MCF 10A (cell line): ENCODE results near the gene KRT86. TPM values are rescaled to one million over a fixed set of nuclear protein-coding genes. Genes with fewer than 3 reads are reported as not detected.

Experiments
- BruUV-seq: library from RNA; stranded (reverse); fragments of 400-500 nt; replicated peaks from 2 replicates; lab custom pipeline; 2021; lab: Mats Ljungman, UMichigan
- CTCF ChIA-PET: fragments of 300-600 bp; sonication (Branson Sonifier 250); formaldehyde crosslinking; extraction: SDS; loops from one replicate; lab custom pipeline; 2021; ENCODE audit warnings: antibody characterized with exemption, inconsistent platforms; lab: Yijun Ruan, JAX
- POLR2A ChIA-PET: fragments of 300-600, 350-650 bp; sonication (Branson Sonifier 250); formaldehyde crosslinking; extraction: SDS; loops from one replicate; lab custom pipeline; 2020; ENCODE audit warnings: antibody characterized with exemption, inconsistent platforms; lab: Yijun Ruan, JAX
- DNase-seq: peaks from one replicate; pipeline ENCODE4 v3.0.0-alpha.2; 2018; ENCODE audit not compliant: unreplicated experiment
- H3K27ac Mint-ChIP-seq: one replicate; pipeline ENCODE4 v1.8.0; 2022; ENCODE audit warnings: mild to moderate bottlenecking, low read depth, mixed read lengths; ENCODE audit not compliant: unreplicated experiment
- H3K27me3 Mint-ChIP-seq: one replicate; pipeline ENCODE4 v1.8.0; 2022; ENCODE audit warnings: mixed read lengths; ENCODE audit not compliant: insufficient read depth, unreplicated experiment
- H3K36me3 Mint-ChIP-seq: one replicate; pipeline ENCODE4 v1.8.0; 2022; ENCODE audit warnings: mild to moderate bottlenecking, moderate library complexity, mixed read lengths; ENCODE audit not compliant: insufficient read depth, unreplicated experiment
- H3K4me1 Mint-ChIP-seq: one replicate; pipeline ENCODE4 v1.8.0; 2022; ENCODE audit warnings: mixed read lengths; ENCODE audit not compliant: insufficient read depth, unreplicated experiment
- H3K4me3 Mint-ChIP-seq: one replicate; pipeline ENCODE4 v1.8.0; 2022; ENCODE audit warnings: mild to moderate bottlenecking, moderate library complexity, mixed read lengths; ENCODE audit not compliant: unreplicated experiment
- H3K9me3 Mint-ChIP-seq: one replicate; pipeline ENCODE4 v1.8.0; 2022; ENCODE audit warnings: mixed read lengths; ENCODE audit not compliant: unreplicated experiment
- intact Hi-C: fragments of 100-400 bp; cut with micrococcal nuclease; formaldehyde crosslinking; loops from 2 replicates; pipeline ENCODE4 v1.14.1; 2022
- total RNA-seq: library from RNA; stranded (reverse); gene quantifications from 2 replicates; pipeline ENCODE4 v1.2.3, GENCODE V29; 2022
- TF ChIP-seq, protein P1 (sequence below): fragments of 200-600 bp; IDR thresholded peaks from one replicate; pipeline ENCODE4 v1.8.0; 2022; ENCODE audit warnings: antibody characterized with exemption, mild to moderate bottlenecking; ENCODE audit not compliant: unreplicated experiment

The KRT86 gene
- total RNA-seq, 1 experiment from 2014 or later = 37.8 TPM

DNA sequence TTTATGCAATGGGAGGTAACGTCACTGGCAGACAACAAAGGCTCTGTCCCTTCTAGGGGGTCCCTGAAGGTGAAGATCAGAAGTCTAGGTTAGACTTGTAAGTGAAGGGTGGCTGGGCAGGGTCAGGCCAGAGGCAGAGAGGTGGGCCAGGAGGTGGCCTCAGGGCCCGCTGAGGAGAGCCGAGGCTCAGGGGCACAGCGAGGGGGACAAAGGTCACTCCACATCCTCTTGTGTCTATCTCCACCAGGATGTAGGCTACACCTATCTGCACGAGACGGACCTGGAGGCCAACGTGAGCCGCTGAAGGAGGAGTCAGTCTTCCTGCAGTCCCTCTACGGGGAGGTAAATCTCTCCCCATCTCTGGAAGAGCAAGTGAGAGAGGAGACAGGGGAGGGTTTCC, 72.6 kb downstream of the KRT86 start:
- intact Hi-C loops = no loop called here
- peaks cover 3% of the 10 kb centered on the region for H3K27me3 Mint-ChIP-seq
- ChIA-PET POLR2A (interaction anchor here (0.8 kb wide), 1 partner anchor 69 kb away, joined by 3 read pairs; no protein-coding TSS in a partner anchor), CTCF (interaction anchor here (1.2 to 1.3 kb wide), 2 partner anchors 8 to 19 kb away, joined by 3 read pairs; no protein-coding TSS in a partner anchor)
- H3K27ac Mint-ChIP-seq = no peak overlapping the region
- no peak overlapping the region for H3K4me3 Mint-ChIP-seq
- TF ChIP-seq, protein P1, sequence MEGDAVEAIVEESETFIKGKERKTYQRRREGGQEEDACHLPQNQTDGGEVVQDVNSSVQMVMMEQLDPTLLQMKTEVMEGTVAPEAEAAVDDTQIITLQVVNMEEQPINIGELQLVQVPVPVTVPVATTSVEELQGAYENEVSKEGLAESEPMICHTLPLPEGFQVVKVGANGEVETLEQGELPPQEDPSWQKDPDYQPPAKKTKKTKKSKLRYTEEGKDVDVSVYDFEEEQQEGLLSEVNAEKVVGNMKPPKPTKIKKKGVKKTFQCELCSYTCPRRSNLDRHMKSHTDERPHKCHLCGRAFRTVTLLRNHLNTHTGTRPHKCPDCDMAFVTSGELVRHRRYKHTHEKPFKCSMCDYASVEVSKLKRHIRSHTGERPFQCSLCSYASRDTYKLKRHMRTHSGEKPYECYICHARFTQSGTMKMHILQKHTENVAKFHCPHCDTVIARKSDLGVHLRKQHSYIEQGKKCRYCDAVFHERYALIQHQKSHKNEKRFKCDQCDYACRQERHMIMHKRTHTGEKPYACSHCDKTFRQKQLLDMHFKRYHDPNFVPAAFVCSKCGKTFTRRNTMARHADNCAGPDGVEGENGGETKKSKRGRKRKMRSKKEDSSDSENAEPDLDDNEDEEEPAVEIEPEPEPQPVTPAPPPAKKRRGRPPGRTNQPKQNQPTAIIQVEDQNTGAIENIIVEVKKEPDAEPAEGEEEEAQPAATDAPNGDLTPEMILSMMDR = no peak
- H3K36me3 Mint-ChIP-seq = no peaks in the 10 kb centered on the region
- no peak for DNase-seq
- H3K9me3 Mint-ChIP-seq = no peaks in the 10 kb centered on the region
- H3K4me1 Mint-ChIP-seq = peaks cover 13% of the 10 kb centered on the region
- no TSS peak for BruUV-seq

DNA sequence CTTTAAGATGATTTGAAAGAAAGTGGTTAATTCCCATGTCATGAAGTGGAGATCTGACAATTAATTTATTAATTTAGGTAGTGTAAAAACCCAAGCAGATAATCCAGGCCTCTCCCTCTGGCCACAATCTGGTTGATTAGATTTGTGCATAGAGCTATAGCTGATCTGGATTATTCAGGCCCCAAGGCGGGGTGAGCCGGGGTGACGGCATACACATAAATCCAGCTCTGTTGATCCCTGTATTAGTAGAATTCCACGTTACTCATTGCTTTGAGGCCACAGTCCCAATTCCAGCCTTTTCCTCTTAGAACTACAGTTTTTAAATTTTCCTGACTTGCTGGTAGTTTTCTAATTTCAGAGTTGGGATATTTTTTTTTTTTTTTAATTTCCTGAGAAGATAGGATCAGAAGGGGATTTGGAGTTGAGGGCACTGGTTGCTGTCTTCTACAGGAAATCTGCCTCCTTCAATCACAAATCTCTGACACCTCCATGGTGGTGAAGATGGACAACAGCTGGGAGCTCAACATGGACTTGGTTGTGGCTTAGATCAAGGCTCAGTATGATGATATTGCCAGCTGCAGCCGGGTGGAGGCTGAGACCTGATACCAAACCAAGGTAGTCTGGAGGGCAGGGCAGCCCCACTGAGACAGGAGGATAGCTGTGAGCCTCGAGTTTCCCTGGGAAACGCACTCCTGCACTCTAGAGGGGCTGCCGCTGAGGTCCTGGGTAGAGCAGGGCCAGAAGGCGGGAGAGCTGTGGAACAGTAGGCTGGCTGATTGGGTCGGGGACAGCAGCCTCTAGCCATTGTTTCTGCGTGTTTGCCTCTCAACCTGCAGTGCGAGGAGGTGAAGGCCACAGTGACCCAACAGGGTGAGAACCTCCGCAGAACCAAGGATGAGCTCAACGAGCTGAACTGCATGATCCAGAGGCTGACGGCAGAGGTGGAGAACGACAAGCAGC, 73.4 kb downstream of the KRT86 start:
- no peak overlapping the region for H3K4me3 Mint-ChIP-seq
- peaks cover 12% of the 10 kb centered on the region for H3K27me3 Mint-ChIP-seq
- DNase-seq = no peak
- no peak overlapping the region for H3K27ac Mint-ChIP-seq
- no peaks in the 10 kb centered on the region for H3K36me3 Mint-ChIP-seq
- BruUV-seq = no TSS peak
- H3K4me1 Mint-ChIP-seq = peaks cover 13% of the 10 kb centered on the region
- ChIA-PET POLR2A (interaction anchor here (0.8 to 0.9 kb wide), 3 partner anchors 9 to 114 kb away, joined by 3 read pairs; no protein-coding TSS in a partner anchor), CTCF (interaction anchor here (0.6 to 2.2 kb wide), 4 partner anchors 8 to 531 kb away, joined by 3 to 6 read pairs (median 3); no protein-coding TSS in a partner anchor)
- TF ChIP-seq, protein P1 = no peak
- H3K9me3 Mint-ChIP-seq = no peaks in the 10 kb centered on the region
- intact Hi-C loops = no loop called here

DNA sequence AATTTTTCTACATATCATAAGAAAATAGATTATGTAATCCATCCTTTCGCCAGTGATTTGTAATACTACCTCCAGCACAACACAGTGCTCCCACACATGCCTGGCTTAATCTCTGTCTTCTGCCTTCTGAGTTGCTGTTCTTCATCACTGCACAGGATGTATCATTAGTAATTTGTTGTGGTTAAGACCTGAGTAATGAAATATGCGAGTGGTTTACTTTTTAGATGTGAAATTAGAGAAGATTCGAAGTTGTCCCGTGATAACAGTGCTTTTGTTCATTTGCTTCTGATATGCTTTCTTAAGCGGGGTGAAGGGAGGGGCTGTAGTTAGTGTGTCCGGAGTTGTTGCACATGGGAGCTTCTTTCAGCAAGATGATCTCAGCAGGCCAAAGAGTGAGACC, 74.8 kb downstream of the KRT86 start:
- CTCF ChIA-PET = interaction anchor here (1.1 to 2.2 kb wide), 3 partner anchors 22 to 123 kb away, joined by 3 to 6 read pairs (median 3); no protein-coding TSS in a partner anchor
- H3K36me3 Mint-ChIP-seq = no peaks in the 10 kb centered on the region
- no peak overlapping the region for H3K27ac Mint-ChIP-seq
- H3K4me1 Mint-ChIP-seq = peaks cover 13% of the 10 kb centered on the region
- peaks cover 16% of the 10 kb centered on the region for H3K27me3 Mint-ChIP-seq
- H3K4me3 Mint-ChIP-seq = no peak overlapping the region
- POLR2A ChIA-PET = interaction anchor here (1.2 kb wide), 1 partner anchor 12 kb away, joined by 3 read pairs; no protein-coding TSS in a partner anchor
- DNase-seq = no peak
- no peaks in the 10 kb centered on the region for H3K9me3 Mint-ChIP-seq
- intact Hi-C loops = no loop called here
- BruUV-seq = no TSS peak
- TF ChIP-seq, protein P1 = no peak

DNA sequence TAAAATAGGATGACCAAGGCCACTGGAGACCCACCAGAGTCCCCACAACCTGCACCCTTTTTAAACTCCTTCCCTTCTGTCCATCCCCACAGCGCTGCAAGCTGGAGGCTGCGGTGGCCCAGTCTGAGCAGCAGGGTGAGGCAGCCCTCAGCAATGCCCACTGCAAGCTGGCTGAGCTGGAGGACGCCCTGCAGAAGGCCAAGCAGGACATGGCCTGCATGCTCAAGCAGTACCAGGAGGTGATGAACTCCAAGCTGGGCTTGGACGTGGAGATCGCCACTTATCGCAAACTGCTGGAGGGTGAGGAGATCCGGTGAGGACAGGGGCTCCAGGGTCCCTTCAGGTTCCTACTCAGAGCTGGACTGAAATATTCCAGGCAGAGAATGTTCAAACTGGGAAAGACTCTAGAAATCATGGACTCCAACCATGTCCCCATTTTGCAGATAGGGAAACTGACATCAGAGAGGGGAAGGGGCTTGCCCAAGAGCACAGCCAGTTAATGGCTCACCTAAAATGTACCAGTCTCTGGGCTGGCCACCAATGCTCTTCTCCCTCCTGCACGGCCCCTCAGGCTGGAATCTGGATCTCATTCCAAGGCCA, 75.7 kb downstream of the KRT86 start:
- Mint-ChIP-seq H3K27ac (no peak overlapping the region), H3K9me3 (no peaks in the 10 kb centered on the region), H3K36me3 (no peaks in the 10 kb centered on the region), H3K4me3 (no peak overlapping the region), H3K27me3 (peaks cover 16% of the 10 kb centered on the region), H3K4me1 (peaks cover 13% of the 10 kb centered on the region)
- TF ChIP-seq, protein P1 = no peak
- POLR2A ChIA-PET = no interaction called here
- DNase-seq = no peak
- intact Hi-C loops = no loop called here
- CTCF ChIA-PET = interaction anchor here (0.6 to 2.2 kb wide), 9 partner anchors 10 to 630 kb away, joined by 3 to 6 read pairs (median 3); no protein-coding TSS in a partner anchor
- no TSS peak for BruUV-seq
